HepG2 (cell line): ENCODE data around the gene ZDHHC14.

Experiments
- ATF1 ChIP-seq: IDR thresholded peaks from 2 replicates; pipeline ENCODE4 v1.6.1; 2016; ENCODE audit warnings: mild to moderate bottlenecking, control low read depth
- CBX2 ChIP-seq, 2 experiments: fragments of 200-600 bp in 1 of 2; sonication (generic); formaldehyde crosslinking in 1 of 2; IDR thresholded peaks; 2 replicates each; pipeline versions ENCODE4 v1.7.0 to v1.8.1; 2018 to 2022; ENCODE audit warnings: low read depth in 2 of 2, low read length in 1 of 2, mild to moderate bottlenecking in 1 of 2, missing genetic modification reagents in 1 of 2
- CTCF ChIP-seq: sonication (generic); formaldehyde crosslinking; IDR thresholded peaks from 2 replicates; pipeline ENCODE4 v1.5.0; 2020; ENCODE audit warnings: mild to moderate bottlenecking, missing genetic modification reagents, moderate library complexity
- E2F5 ChIP-seq: sonication (generic); formaldehyde crosslinking; conservative IDR thresholded peaks from 2 replicates; pipeline ENCODE4 v1.4.0; 2020; ENCODE audit warnings: missing genetic modification reagents
- NFE2L1 ChIP-seq: sonication (generic); formaldehyde crosslinking; IDR thresholded peaks from 2 replicates; pipeline ENCODE4 v1.4.0; 2020; ENCODE audit warnings: missing genetic modification reagents, mild to moderate bottlenecking, borderline replicate concordance
- POLR2A ChIP-seq, 2 experiments: IDR thresholded peaks; 2 replicates each; pipeline ENCODE4 v1.6.1; 2011; ENCODE audit warnings: low read depth in 2 of 2, low read length in 2 of 2, mild to moderate bottlenecking in 1 of 2, moderate library complexity in 1 of 2; ENCODE audit not compliant: insufficient read depth in 1 of 2
- SIN3B ChIP-seq: fragments of 150-350 bp; IDR thresholded peaks from 2 replicates; pipeline ENCODE4 v1.6.1; 2014; ENCODE audit warnings: low read length
- SMAD1 ChIP-seq: sonication (generic); formaldehyde crosslinking; IDR thresholded peaks from 2 replicates; pipeline ENCODE4 v1.4.0; 2020; ENCODE audit warnings: missing genetic modification reagents, low read depth, mild to moderate bottlenecking, borderline replicate concordance
- TEAD2 ChIP-seq: sonication (generic); formaldehyde crosslinking; IDR thresholded peaks from 2 replicates; pipeline ENCODE4 v1.9.0; 2021; ENCODE audit warnings: missing genetic modification reagents
- U2AF1 ChIP-seq: fragments of 200-400 bp; formaldehyde crosslinking; optimal IDR thresholded peaks from 2 replicates; pipeline ENCODE3; 2017; ENCODE audit warnings: mild to moderate bottlenecking, low read depth, low read length
- ZNF143 ChIP-seq: sonication (generic); formaldehyde crosslinking; IDR thresholded peaks from 2 replicates; pipeline ENCODE4 v1.4.0; 2020; ENCODE audit warnings: missing genetic modification reagents
- ZNF558 ChIP-seq: sonication (generic); formaldehyde crosslinking; IDR thresholded peaks from 2 replicates; pipeline ENCODE4 v1.9.0; 2022; ENCODE audit warnings: mild to moderate bottlenecking, missing genetic modification reagents, borderline replicate concordance
- ZNF580 ChIP-seq: IDR thresholded peaks from 2 replicates; pipeline ENCODE4 v1.6.1; 2016; ENCODE audit warnings: low read depth, borderline replicate concordance

- TF ChIP-seq ZNF143 (no peak), ZNF580 (CRISPR knock-in tag) (no peak), ZNF558 (CRISPR knock-in tag) (no peak), CBX2 (IDR thresholded peaks at IDR 0.05; ENCODE audit: low read depth, low read length) (no peak), CBX2 (CRISPR knock-in tag; IDR thresholded peaks at IDR 0.05; ENCODE audit: low read depth) (no peak), TEAD2 (no peak), CTCF (CRISPR knock-in tag) (no peak), SMAD1 (CRISPR knock-in tag) (no peak), E2F5 (CRISPR knock-in tag) (no peak), POLR2A (IDR thresholded peaks at IDR 0.05; ENCODE audit: insufficient read depth in 1 of 2, low read depth in 2 of 2, low read length in 2 of 2) (no peak), U2AF1 (no peak), ATF1 (CRISPR knock-in tag) (no peak), SIN3B (no peak), NFE2L1 (CRISPR knock-in tag) (no peak)
Observed at GRCh38 chr6:157449610-157450009, 68.6 kb downstream of the ZDHHC14 start.
